ACC112 (cell line): ENCODE data around the gene CFAP58.
"Not testable (repeated sequence)": the region's sequence is repeated elsewhere in the genome, so short reads cannot be mapped to it uniquely, and the experiment has no call there.

ENCODE experiments used
- H2AFZ ChIP-seq: fragments of 200-600 bp; sonication (generic); one replicate; pipeline ENCODE4 v1.6.0; 2017; ENCODE audit warnings: antibody characterized with exemption, low read length; ENCODE audit not compliant: unreplicated experiment
- H3K27ac ChIP-seq: fragments of 200-600 bp; sonication (generic); 2 replicates; pipeline ENCODE4 v1.5.1; 2014; ENCODE audit warnings: low read depth, mild to moderate bottlenecking, antibody characterized with exemption, low read length, moderate library complexity
- H3K27me3 ChIP-seq: fragments of 200-600 bp; sonication (generic); 2 replicates; pipeline ENCODE4 v1.6.1; 2014; ENCODE audit warnings: mild to moderate bottlenecking, antibody characterized with exemption, low read length, moderate library complexity, mixed read lengths; ENCODE audit not compliant: insufficient read depth
- H3K36me3 ChIP-seq: fragments of 200-600 bp; sonication (generic); 2 replicates; pipeline ENCODE4 v1.6.1; 2016; ENCODE audit warnings: mild to moderate bottlenecking, antibody characterized with exemption, low read length, moderate library complexity, mixed read lengths; ENCODE audit not compliant: insufficient read depth
- H3K4me1 ChIP-seq: fragments of 200-600 bp; sonication (generic); one replicate; pipeline ENCODE4 v1.6.1; 2016; ENCODE audit warnings: low read length, mixed read lengths; ENCODE audit not compliant: insufficient read depth, unreplicated experiment, control insufficient read depth
- H3K4me3 ChIP-seq: fragments of 200-600 bp; sonication (generic); 2 replicates; pipeline ENCODE4 v1.5.1; 2014; ENCODE audit warnings: mild to moderate bottlenecking, low read depth, low read length
- H3K79me2 ChIP-seq: fragments of 200-600 bp; sonication (generic); one replicate; pipeline ENCODE4 v1.6.0; 2016; ENCODE audit warnings: low read length; ENCODE audit not compliant: control insufficient read depth, unreplicated experiment, insufficient read depth

CFAP58 gene

GRCh38 chr10:104457543-104457828 lies 103.9 kb downstream of the CFAP58 start:
- H3K27ac ChIP-seq: no peak overlapping the region
- H3K27me3 ChIP-seq: no peaks in the 10 kb centered on the region
- no peaks in the 10 kb centered on the region for H3K79me2 ChIP-seq
- no peak overlapping the region for H3K4me3 ChIP-seq
- no peaks in the 10 kb centered on the region for H3K4me1 ChIP-seq
- H2AFZ ChIP-seq: no peak overlapping the region
- H3K36me3 ChIP-seq: no peaks in the 10 kb centered on the region

GRCh38 chr10:104465575-104465974 lies 111.9 kb downstream of the CFAP58 start:
- not testable (repeated sequence) for H3K79me2 ChIP-seq, H3K36me3 ChIP-seq, H3K27me3 ChIP-seq, H3K27ac ChIP-seq, H2AFZ ChIP-seq, H3K4me1 ChIP-seq, H3K4me3 ChIP-seq

- not testable (repeated sequence) for H3K4me3 ChIP-seq, H3K36me3 ChIP-seq, H2AFZ ChIP-seq, H3K4me1 ChIP-seq, H3K27me3 ChIP-seq, H3K79me2 ChIP-seq, H3K27ac ChIP-seq
Measured at GRCh38 chr10:104468818-104469217, 115.2 kb downstream of the CFAP58 start.

GRCh38 chr10:104472505-104472904 lies 118.9 kb downstream of the CFAP58 start:
- no peak overlapping the region for H3K27ac ChIP-seq
- no peak overlapping the region for H2AFZ ChIP-seq
- peaks cover 10% of the 10 kb centered on the region for H3K27me3 ChIP-seq
- no peak overlapping the region for H3K4me3 ChIP-seq
- H3K79me2 ChIP-seq: no peaks in the 10 kb centered on the region
- no peaks in the 10 kb centered on the region for H3K4me1 ChIP-seq
- H3K36me3 ChIP-seq: no peaks in the 10 kb centered on the region

GRCh38 chr10:104472957-104473745 lies 119.5 kb downstream of the CFAP58 start:
- Histone ChIP-seq H2AFZ (no peak overlapping the region), H3K27me3 (peaks cover 10% of the 10 kb centered on the region), H3K4me1 (no peaks in the 10 kb centered on the region), H3K36me3 (no peaks in the 10 kb centered on the region), H3K4me3 (no peak overlapping the region), H3K79me2 (no peaks in the 10 kb centered on the region), H3K27ac (no peak overlapping the region)

- Histone ChIP-seq H3K4me1 (no peaks in the 10 kb centered on the region), H3K27me3 (peaks cover 23% of the 10 kb centered on the region), H3K27ac (no peak overlapping the region), H3K36me3 (no peaks in the 10 kb centered on the region), H3K79me2 (no peaks in the 10 kb centered on the region), H2AFZ (no peak overlapping the region), H3K4me3 (no peak overlapping the region)
Measured at GRCh38 chr10:104478380-104478779, 124.7 kb downstream of the CFAP58 start.

- Histone ChIP-seq H3K79me2 (no peaks in the 10 kb centered on the region), H3K36me3 (no peaks in the 10 kb centered on the region), H3K4me1 (no peaks in the 10 kb centered on the region), H2AFZ (peak overlapping the region; percentile 50), H3K4me3 (no peak overlapping the region), H3K27ac (no peak overlapping the region), H3K27me3 (peaks cover 19% of the 10 kb centered on the region)
Measured at GRCh38 chr10:104479906-104480593, 126.4 kb downstream of the CFAP58 start.

- Histone ChIP-seq H2AFZ (no peak overlapping the region), H3K4me3 (no peak overlapping the region), H3K36me3 (no peaks in the 10 kb centered on the region), H3K27ac (no peak overlapping the region), H3K27me3 (peaks cover 20% of the 10 kb centered on the region), H3K79me2 (no peaks in the 10 kb centered on the region), H3K4me1 (no peaks in the 10 kb centered on the region)
Measured at GRCh38 chr10:104480797-104481196, 127.2 kb downstream of the CFAP58 start.

GRCh38 chr10:104483582-104483981 lies 129.9 kb downstream of the CFAP58 start:
- H3K36me3 ChIP-seq: no peaks in the 10 kb centered on the region
- no peak overlapping the region for H2AFZ ChIP-seq
- no peak overlapping the region for H3K4me3 ChIP-seq
- peaks cover 19% of the 10 kb centered on the region for H3K27me3 ChIP-seq
- H3K4me1 ChIP-seq: no peaks in the 10 kb centered on the region
- no peak overlapping the region for H3K27ac ChIP-seq
- H3K79me2 ChIP-seq: no peaks in the 10 kb centered on the region

- H3K4me1 ChIP-seq: no peaks in the 10 kb centered on the region
- no peaks in the 10 kb centered on the region for H3K36me3 ChIP-seq
- no peaks in the 10 kb centered on the region for H3K79me2 ChIP-seq
- H3K27ac ChIP-seq: no peak overlapping the region
- H3K4me3 ChIP-seq: no peak overlapping the region
- peaks cover 19% of the 10 kb centered on the region for H3K27me3 ChIP-seq
- no peak overlapping the region for H2AFZ ChIP-seq
Measured at GRCh38 chr10:104485632-104486031, 132.0 kb downstream of the CFAP58 start.

GRCh38 chr10:104486803-104487202 lies 133.2 kb downstream of the CFAP58 start:
- Histone ChIP-seq H2AFZ (no peak overlapping the region), H3K4me1 (no peaks in the 10 kb centered on the region), H3K36me3 (no peaks in the 10 kb centered on the region), H3K79me2 (no peaks in the 10 kb centered on the region), H3K27ac (no peak overlapping the region), H3K4me3 (no peak overlapping the region), H3K27me3 (peaks cover 19% of the 10 kb centered on the region)
